GM21528 (cell line): ENCODE measurements around the gene CAB39L.

Source experiments
- ATAC-seq: cut with Tn5 transposase; IDR thresholded peaks from one replicate; pipeline ENCODE4 v1.9.1; 2021; ENCODE audit warnings: mild to moderate bottlenecking, moderate library complexity; ENCODE audit not compliant: unreplicated experiment, low FRiP score

Gene CAB39L

DNA sequence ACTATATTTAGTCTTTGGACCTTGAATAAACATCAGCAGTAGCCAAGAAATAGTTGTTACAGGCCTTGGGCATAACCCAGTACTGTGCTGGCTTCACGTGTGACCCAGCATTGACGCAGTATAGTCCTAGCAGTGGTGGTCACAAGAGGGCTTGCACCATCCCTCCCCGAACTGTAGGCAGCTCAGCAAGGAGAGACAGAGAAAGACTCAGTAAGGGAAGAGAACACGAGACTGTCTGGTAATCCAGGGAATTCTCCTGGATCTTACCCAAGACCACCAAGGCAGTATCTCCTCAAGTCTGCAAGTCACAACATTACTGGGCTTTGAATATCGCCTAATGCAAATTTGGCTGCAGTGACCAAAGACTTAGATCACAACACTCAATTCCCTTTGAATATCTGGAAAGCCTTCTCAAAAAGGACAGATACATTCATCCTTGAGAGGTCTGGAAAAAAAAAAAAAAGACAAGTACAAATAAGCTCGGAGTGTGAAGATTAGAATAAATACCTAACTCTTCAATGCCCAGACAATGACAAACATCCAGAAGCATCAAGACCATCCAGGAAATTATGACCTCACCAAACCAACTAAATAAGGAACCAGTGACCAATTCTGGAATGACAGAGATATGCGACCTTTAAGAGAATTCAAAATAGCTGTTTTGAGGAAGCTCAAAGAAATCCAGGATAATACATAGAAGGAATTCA is 39.7 kb downstream of the CAB39L start:
- no peak for ATAC-seq

GRCh38 chr13:49400755-49401659 is 42.9 kb downstream of the CAB39L start:
- ATAC-seq = peak; percentile 80

DNA sequence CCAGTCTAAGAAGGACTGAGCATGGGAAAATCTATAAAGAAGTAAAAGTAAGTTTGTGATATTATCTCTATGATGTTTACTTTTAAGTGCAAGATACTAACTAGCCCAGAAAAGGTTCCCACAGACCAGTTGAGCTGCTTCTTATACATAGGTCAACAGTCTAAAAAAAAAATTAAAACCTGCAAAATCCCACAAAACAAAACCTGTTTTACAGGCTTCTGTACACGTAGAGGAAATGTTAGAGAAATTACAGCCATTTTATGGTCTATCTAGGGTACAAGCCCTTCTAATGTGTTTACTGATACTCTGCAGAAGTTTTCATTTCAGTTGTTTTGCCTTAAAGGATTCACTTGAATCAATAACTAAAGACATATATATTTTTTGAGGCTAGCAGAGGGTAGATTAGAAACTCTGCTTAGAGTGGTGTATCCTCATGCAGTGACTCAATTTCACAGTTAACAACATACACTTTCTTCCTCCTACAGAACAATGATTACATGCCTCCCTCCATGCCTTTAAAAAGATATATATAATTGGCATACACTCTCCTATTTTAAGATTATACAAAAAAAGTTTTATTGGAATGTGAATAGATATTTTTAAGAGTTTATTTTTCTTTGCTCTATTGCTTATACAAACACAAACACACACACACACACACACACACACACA is 43.9 kb downstream of the CAB39L start:
- no peak for ATAC-seq

- ATAC-seq = no peak
Measured at GRCh38 chr13:49395878-49396380, 47.9 kb downstream of the CAB39L start.

DNA sequence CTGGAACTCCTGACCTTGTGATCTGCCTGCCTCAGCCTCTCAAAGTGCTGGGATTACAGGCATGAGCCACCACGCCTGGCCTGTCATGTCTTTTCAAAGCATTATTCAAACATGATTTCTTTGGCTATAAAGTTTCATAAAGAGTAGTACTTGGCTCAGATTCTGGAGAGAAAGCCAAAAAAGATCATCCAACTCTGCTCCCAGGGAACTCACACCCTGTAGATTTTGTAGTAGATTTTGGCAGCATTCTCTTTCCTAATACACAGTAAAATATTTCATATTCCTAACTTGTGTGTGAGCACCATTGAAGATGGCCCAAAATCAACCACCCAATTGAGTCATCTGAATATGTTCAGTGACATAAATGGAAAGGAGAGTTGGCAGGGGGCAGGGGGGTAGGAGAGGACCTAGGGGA is 48.4 kb downstream of the CAB39L start:
- no peak for ATAC-seq

DNA sequence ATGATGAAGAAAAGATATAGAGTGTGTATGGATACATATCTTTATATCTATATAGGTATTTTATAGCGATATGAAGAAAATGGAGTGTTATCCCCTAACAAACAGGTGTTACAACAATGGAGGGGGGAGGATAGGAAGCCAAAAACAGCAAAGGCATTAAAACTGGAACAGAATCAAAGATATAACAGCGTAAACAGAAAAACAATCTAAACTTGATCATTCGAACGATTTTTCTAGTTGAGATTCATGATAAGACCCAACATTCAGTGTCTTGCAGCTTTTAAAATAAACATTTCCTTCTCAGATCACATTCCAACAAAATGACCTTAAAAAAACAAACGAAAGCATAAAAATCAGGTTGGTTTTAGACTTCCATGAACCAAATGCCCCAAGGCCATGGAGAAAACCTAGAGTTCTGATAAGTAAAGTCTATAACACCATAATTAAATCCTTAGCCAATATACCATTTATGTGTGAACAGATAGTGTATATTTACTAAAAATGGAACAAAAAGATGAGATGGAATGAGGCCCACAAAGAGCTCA is 55.7 kb downstream of the CAB39L start:
- ATAC-seq = no peak

DNA sequence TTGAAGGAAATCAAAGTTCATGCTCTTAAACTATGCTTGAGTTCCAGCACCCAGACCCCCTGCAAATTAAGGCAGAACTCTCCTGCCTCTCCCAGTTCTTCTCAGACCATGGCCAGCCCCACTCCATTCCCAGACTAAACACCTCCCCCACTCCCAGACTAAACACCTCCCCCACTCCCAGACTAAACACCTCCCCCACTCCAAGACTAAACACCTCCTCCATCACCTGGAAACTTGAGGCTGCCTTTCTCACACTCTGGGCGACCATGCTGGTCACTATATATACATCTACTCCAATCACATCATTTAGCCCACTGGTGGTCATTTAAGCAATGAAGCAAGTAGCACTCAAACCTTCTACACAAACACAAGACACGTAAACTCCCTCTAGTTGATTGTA is 57.2 kb downstream of the CAB39L start:
- ATAC-seq = no peak

DNA sequence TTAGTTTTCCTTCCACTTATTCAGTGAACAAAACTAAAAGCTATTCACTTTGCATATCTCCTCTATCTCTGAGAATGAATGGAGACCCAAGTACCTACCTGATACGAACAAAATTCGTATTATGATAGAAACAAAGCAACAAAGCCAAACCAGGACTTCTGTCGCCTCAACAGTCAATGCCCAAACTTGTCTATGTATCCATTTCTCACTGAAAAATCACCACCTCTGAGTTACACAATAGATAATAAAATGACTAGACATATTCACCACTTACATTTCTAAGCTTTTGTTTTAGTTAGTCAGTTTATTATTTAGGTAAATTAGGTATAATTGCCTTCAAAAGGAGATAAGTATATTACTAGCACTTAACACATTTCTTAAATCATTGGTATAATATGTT is 67.7 kb downstream of the CAB39L start:
- no peak for ATAC-seq

DNA sequence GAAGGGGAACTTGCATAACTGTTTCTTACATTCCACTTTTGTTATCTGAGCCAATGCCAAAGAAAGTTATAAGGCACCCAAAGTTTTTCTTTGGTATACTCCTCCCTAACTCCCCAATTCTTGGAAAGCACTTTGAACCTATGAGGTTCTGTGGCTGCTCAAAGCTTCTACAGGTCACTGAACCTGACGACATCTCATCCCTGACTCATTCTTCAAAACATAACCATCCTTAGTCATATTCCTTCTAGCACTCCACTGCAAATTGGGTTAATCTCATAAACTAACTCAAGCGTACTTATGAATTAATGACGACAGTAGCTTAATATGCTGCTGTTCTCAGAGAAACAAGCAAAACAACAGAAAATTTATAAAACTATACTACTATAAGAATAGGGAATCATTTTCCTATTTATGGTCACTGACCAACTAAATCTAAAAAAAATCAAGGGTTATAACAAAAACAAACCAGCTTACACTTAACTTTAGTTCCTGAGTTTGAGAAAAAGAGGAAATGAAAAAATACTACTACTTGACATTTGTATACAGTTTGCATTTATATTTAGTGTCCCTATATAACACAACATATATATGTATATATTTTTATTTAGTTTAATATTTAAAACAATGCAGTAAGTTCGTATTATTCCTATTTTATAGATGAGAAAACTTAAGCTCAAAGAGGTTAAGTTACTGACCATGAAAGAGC is 69.1 kb downstream of the CAB39L start:
- no peak for ATAC-seq

- ATAC-seq = no peak
Measured at GRCh38 chr13:49373716-49374115, 70.1 kb downstream of the CAB39L start.

GRCh38 chr13:49371943-49372613 is 71.8 kb downstream of the CAB39L start:
- ATAC-seq = no peak

DNA sequence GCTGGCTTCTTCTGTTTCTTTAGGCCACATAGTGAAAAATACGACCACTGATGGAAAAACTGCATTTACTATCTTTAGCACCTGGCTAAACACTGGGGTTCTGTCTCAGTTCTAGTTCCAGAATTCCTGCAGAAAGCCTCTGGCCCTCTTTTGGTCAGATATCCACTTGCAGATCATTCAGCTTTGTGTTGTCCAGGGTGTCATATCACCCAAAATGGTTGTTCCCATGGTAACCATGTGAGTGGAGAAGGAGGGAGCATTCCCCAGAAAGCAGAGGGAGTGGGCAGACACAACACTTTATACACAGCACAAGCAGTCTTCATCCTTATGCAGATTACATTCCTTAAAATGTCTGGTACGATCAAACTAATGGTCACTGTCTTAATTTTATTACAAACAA is 73.5 kb downstream of the CAB39L start:
- no peak for ATAC-seq

DNA sequence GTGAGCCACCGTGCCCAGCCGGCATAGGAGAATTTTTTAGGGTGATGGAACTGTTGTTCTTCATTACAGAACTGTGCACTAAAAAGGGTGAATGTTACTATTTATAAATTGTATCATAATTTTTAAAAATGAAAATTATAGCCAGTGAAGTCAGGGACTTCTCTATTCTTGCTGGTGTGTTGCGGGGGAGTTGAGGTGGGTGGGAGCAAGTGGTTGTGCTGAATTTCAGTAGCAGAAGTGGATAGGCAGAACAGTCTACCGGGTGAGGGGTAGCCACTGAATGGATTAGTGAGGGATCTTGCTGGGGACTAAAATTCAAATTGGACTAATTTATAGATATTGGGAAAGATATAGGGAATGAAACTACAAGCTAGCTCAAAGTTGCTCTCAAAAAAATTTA is 74.0 kb downstream of the CAB39L start:
- ATAC-seq = no peak

DNA sequence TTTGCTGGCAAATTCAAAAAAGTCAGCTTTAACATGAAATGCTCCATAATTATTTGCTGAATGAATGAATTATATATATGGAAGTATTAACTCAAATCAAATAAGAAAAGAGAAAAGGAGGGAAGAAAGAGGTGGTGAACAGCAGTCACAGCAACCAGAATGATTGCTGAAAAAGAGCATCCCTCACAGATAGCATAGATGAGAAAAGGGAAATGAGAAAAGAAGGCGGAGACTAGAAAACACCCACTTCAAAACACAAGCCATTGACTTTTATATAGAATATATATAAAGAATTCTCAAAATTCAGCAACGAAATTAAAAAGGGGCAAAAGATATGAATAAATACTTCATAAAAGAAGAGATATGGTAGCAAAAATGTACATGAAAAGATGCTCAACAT is 75.2 kb downstream of the CAB39L start:
- ATAC-seq = no peak

DNA sequence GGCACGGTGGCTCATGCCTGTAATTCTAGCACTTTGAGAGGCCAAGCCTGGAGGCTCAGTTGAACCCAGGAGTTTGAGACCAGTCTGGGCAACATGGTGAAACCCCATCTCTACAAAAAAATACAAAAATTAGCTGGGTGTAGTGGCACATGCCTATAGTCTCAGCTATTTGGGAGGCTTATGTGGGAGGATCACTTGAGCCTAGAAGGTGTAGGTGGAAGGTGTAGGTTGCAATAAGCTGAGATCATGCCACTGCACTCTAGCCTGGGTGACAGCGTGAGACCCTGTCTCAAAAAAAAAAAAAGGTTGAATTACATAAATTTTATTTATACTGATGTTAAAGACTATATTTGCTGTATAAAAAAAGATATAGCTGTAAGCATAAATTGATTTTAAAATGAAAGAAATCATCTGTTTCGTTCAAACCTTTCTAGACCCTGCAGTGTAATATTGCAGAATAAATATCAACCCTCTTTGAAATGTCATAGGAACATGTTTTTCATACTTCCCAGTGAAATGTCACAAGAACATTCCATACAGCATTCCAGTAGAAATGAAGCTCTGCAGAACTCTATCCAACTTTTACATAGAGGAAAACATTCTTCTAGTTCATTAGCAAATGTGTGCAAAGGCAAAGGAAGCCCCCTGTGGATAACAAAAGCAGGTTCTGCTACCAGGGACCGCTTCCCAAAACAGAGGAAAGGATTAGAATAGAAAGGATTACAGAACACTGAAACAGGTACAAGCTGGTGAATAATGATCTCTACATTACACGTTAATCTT is 76.0 kb downstream of the CAB39L start:
- ATAC-seq = no peak

DNA sequence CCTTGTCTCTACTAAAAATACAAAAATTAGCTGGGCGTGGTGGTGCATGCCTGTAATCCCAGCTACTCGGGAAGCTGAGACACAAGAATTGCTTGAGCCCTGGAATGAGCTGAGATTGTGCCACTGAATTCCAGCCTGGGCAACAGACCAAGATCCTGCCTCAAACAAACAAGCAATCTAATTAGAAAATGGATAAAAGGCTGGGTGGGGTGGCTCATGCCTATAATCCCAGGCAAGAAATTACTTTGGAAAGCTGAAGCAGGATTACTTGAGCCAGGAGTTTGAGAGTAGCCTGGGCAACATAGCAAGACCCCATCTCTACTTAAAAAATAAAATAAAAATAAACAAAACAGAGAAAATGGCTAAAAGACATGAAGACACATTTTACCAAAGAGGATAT is 77.0 kb downstream of the CAB39L start:
- no peak for ATAC-seq

DNA sequence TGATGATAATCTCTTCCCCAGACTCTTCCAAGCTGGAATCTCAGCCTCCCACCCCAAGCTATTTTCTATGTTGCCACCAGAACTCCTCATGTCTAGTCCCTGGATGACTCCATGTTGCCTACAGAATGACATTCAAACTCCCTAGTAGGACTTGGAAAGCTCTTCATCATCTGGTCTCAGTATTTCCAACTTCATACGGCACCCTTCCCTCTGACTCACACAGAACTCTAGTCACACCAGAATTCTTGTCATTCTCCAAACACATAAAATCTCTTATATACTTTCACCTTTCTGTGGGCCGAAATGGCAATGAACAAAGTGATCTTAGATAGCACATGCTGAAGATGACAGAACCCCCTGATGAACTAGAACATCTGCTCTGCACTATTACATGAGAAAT is 86.2 kb downstream of the CAB39L start:
- ATAC-seq = no peak

- no peak for ATAC-seq
Measured at GRCh38 chr13:49356223-49356622, 87.6 kb downstream of the CAB39L start.

GRCh38 chr13:49354719-49355118 is 89.1 kb downstream of the CAB39L start:
- ATAC-seq = no peak
